HepG2 (cell line): ENCODE results near the gene RIMOC1. TPM values are rescaled to one million over a fixed set of nuclear protein-coding genes. Genes with fewer than 3 reads are reported as not detected.

Source experiments
- ATAC-seq: fragments of 200-7000 bp; cut with Tn5 transposase; 3 replicates; pipeline ENCODE4 v1.9.1; 2020; ENCODE audit warnings: mild to moderate bottlenecking, moderate library complexity
- BruUV-seq: library from RNA; stranded (reverse); fragments of 400-500 nt; replicated peaks from 2 replicates; lab custom pipeline; 2021; lab: Mats Ljungman, UMichigan
- CTCF ChIA-PET: fragments of 300-600 bp; formaldehyde crosslinking; extraction: SDS; loops from one replicate; lab custom pipeline; 2021; ENCODE audit warnings: low total read pairs, inconsistent platforms, low intra/inter-chr PET ratio; lab: Yijun Ruan, JAX
- POLR2A ChIA-PET: fragments of 350-600 bp; sonication (Branson Sonifier 250); formaldehyde crosslinking; loops from one replicate; lab custom pipeline; 2020; ENCODE audit warnings: antibody characterized with exemption, inconsistent platforms; lab: Yijun Ruan, JAX
- DNase-seq: peaks from one replicate; pipeline ENCODE4 v3.0.0-alpha.2; 2015; ENCODE audit warnings: low spot score
- FAIRE-seq: peaks from 3 replicates; lab custom pipeline; 2011; peaks lifted over from hg19 to GRCh38; lab: Jason Lieb, UNC
- H2AFZ ChIP-seq: one replicate; pipeline ENCODE4 v1.6.1; 2011; ENCODE audit warnings: low read length, inconsistent platforms
- H3K27ac ChIP-seq: fragments of 300-600 bp; 3 replicates; pipeline ENCODE4 v1.8.0; 2011; ENCODE audit warnings: mixed run types, mild to moderate bottlenecking, mixed read lengths, low read length, inconsistent platforms; ENCODE audit not compliant: insufficient read depth; ENCODE audit errors: extremely low read length
- H3K27me3 ChIP-seq, 2 experiments: fragments of 200-600 bp in 1 of 2; 2 replicates in 1 of 2; 3 replicates in 1 of 2; pipeline versions ENCODE4 v1.6.0 to v1.8.0; 2011; ENCODE audit warnings: low read length in 2 of 2, mild to moderate bottlenecking in 2 of 2, moderate library complexity in 2 of 2, inconsistent platforms in 1 of 2; ENCODE audit not compliant: insufficient read depth in 2 of 2, control insufficient read depth in 1 of 2
- H3K36me3 ChIP-seq, 2 experiments: fragments of 200-600 bp in 1 of 2; replicated peaks in 1 of 2; 2 replicates in 1 of 2; 3 replicates in 1 of 2; pipeline versions ENCODE4 v1.5.1 to v1.8.0; 2011; ENCODE audit warnings: low read length in 2 of 2, inconsistent platforms in 1 of 2; ENCODE audit not compliant: insufficient read depth in 2 of 2, control insufficient read depth in 1 of 2
- H3K4me1 ChIP-seq: 2 replicates; pipeline ENCODE4 v1.5.1; 2012; ENCODE audit warnings: low read length, inconsistent platforms; ENCODE audit not compliant: insufficient read depth
- H3K4me2 ChIP-seq: 2 replicates; pipeline ENCODE4 v1.6.0; 2011; ENCODE audit warnings: low read depth, low read length, inconsistent platforms
- H3K4me3 ChIP-seq, 3 experiments: fragments of 200-600 bp in 1 of 3; sonication (generic), shearing (Covaris generic) in 1 of 3; replicated peaks in 1 of 3; 2 replicates each; pipeline ENCODE4 v1.5.1; 2011 to 2016; ENCODE audit warnings: low read length in 3 of 3, inconsistent platforms in 2 of 3, low read depth in 2 of 3, mild to moderate bottlenecking in 2 of 3, control low read depth in 1 of 3, mixed read lengths in 1 of 3; ENCODE audit not compliant: insufficient read depth in 1 of 3
- H3K79me2 ChIP-seq: one replicate; pipeline ENCODE4 v1.6.1; 2011; ENCODE audit warnings: low read length, inconsistent platforms; ENCODE audit not compliant: insufficient read depth
- H3K9ac ChIP-seq: 2 replicates; pipeline ENCODE4 v1.6.0; 2011; ENCODE audit warnings: mild to moderate bottlenecking, low read depth, low read length, inconsistent platforms; ENCODE audit not compliant: insufficient read depth
- H3K9me3 ChIP-seq: 2 replicates; pipeline ENCODE4 v1.5.1; 2012; ENCODE audit warnings: mild to moderate bottlenecking, low read length
- H4K20me1 ChIP-seq: 2 replicates; pipeline ENCODE4 v1.6.0; 2011; ENCODE audit warnings: inconsistent platforms, mild to moderate bottlenecking, low read length, moderate library complexity; ENCODE audit not compliant: insufficient read depth
- BCL6 ChIP-seq: IDR thresholded peaks from 2 replicates; pipeline ENCODE4 v1.6.1; 2016; ENCODE audit warnings: missing genetic modification reagents, missing compliant biosample characterization
- FOXJ3 ChIP-seq: sonication (generic); formaldehyde crosslinking; IDR thresholded peaks from 2 replicates; pipeline ENCODE4 v1.4.0; 2020; ENCODE audit warnings: missing genetic modification reagents, mild to moderate bottlenecking, borderline replicate concordance
- HNF1A ChIP-seq, 2 experiments: sonication (generic) in 1 of 2; formaldehyde crosslinking in 1 of 2; IDR thresholded peaks; 2 replicates each; pipeline versions ENCODE4 v1.4.0 to v1.6.1; 2016 to 2020; ENCODE audit warnings: borderline replicate concordance in 1 of 2, low read depth in 1 of 2, mild to moderate bottlenecking in 1 of 2, missing genetic modification reagents in 1 of 2
- HNRNPUL1 ChIP-seq: fragments of 200-400 bp; formaldehyde crosslinking; IDR thresholded peaks from 2 replicates; pipeline ENCODE4 v1.6.1; 2017; ENCODE audit warnings: low read depth, mild to moderate bottlenecking, low read length, moderate library complexity
- KDM1A ChIP-seq: IDR thresholded peaks from 2 replicates; pipeline ENCODE4 v1.6.1; 2016; ENCODE audit warnings: missing compliant biosample characterization
- MAFK ChIP-seq, 2 experiments: IDR thresholded peaks in 1 of 2; conservative IDR thresholded peaks in 1 of 2; 2 replicates each; pipeline ENCODE4 v1.6.1; 2011; ENCODE audit warnings: improper control_type of control experiment in 2 of 2, low read length in 2 of 2
- MXI1 ChIP-seq: IDR thresholded peaks from 3 replicates; pipeline ENCODE4 v1.6.1; 2012; ENCODE audit warnings: low read depth, low read length, inconsistent platforms, borderline replicate concordance
- RFXAP ChIP-seq: sonication (generic); formaldehyde crosslinking; IDR thresholded peaks from 2 replicates; pipeline ENCODE4 v1.4.0; 2020; ENCODE audit warnings: missing genetic modification reagents, borderline replicate concordance
- SMAD1 ChIP-seq: sonication (generic); formaldehyde crosslinking; IDR thresholded peaks from 2 replicates; pipeline ENCODE4 v1.4.0; 2020; ENCODE audit warnings: missing genetic modification reagents, low read depth, mild to moderate bottlenecking, borderline replicate concordance
- TBX2 ChIP-seq: sonication (generic); formaldehyde crosslinking; IDR thresholded peaks from 2 replicates; pipeline ENCODE4 v1.5.0; 2020; ENCODE audit warnings: missing genetic modification reagents, mild to moderate bottlenecking, borderline replicate concordance
- ZNF143 ChIP-seq: sonication (generic); formaldehyde crosslinking; IDR thresholded peaks from 2 replicates; pipeline ENCODE4 v1.4.0; 2020; ENCODE audit warnings: missing genetic modification reagents
- ZNF232 ChIP-seq: sonication (generic); formaldehyde crosslinking; IDR thresholded peaks from 2 replicates; pipeline ENCODE4 v1.4.0; 2020; ENCODE audit warnings: missing genetic modification reagents, borderline replicate concordance
- ZNF543 ChIP-seq: sonication (generic); formaldehyde crosslinking; IDR thresholded peaks from 2 replicates; pipeline ENCODE4 v1.4.0; 2020; ENCODE audit warnings: mild to moderate bottlenecking, missing genetic modification reagents
- ZNF652 ChIP-seq: IDR thresholded peaks from 2 replicates; pipeline ENCODE4 v1.6.1; 2016; ENCODE audit warnings: low read depth, borderline replicate concordance
- ZNF703 ChIP-seq: sonication (generic); formaldehyde crosslinking; IDR thresholded peaks from 2 replicates; pipeline ENCODE4 v1.5.1; 2020; ENCODE audit warnings: missing genetic modification reagents, mild to moderate bottlenecking, moderate library complexity, borderline replicate concordance
- ZNF709 ChIP-seq: sonication (generic); formaldehyde crosslinking; IDR thresholded peaks from 2 replicates; pipeline ENCODE4 v1.5.0; 2020; ENCODE audit warnings: mild to moderate bottlenecking, missing genetic modification reagents
- ZSCAN9 ChIP-seq: IDR thresholded peaks from 2 replicates; pipeline ENCODE4 v1.6.1; 2016; ENCODE audit warnings: borderline replicate concordance
- WGBS: methylation state at CpG from one replicate; pipeline ENCODE4 v1.1.6; 2017; ENCODE audit warnings: low lambda C conversion rate; 5-methylcytosine and 5-hydroxymethylcytosine counted together
- in situ Hi-C: cut with HindIII; loops from 2 replicates; pipeline ENCODE4 v1.10.0; 2017; ENCODE audit warnings: low pct_unique_long_range_greater_than_20kb; ENCODE audit not compliant: extremely low pct_ligation_motif_present
- intact Hi-C: fragments of 100-400 bp; cut with micrococcal nuclease; formaldehyde crosslinking; loops from one replicate; pipeline ENCODE4 v1.10.0; 2022; ENCODE audit not compliant: unreplicated experiment
- polyA plus RNA-seq, 8 experiments: library from polyadenylated mRNA; depleted of rRNA in 3 of 8; stranded (reverse) in 7 of 8; unstranded in 1 of 8; fragments of >200 nt; fragmentation: Illumina TruSeq in 4 of 8; extraction: Trizol in 4 of 8; gene quantifications; 2 replicates each; pipeline versions ENCODE4 v1.2.1 to v1.2.3, GENCODE V29; 2011 to 2016; ENCODE audit warnings: low read depth in 4 of 8, missing spikeins in 1 of 8, mixed read lengths in 1 of 8; ENCODE audit not compliant: insufficient read depth in 1 of 8
- total RNA-seq, 5 experiments: library from RNA; depleted of rRNA; stranded (reverse); fragments of >200 nt; fragmentation: Illumina TruSeq; extraction: Trizol; gene quantifications; 2 replicates each; pipeline ENCODE4 v1.2.3, GENCODE V29; 2016; ENCODE audit warnings: low read depth in 1 of 5

Gene RIMOC1
- total and polyA plus RNA-seq, 2 of the 13 experiments (the other 11 are each of a cell fraction or from before 2014, with no cell fraction given) = 16.3 to 16.9 TPM

- FAIRE-seq (peak; percentile 15), DNase-seq (peak; percentile 35), ATAC-seq (peak; percentile 87)
- Histone ChIP-seq H3K9me3 (no peaks in the 10 kb centered on the region), H3K79me2 (no peaks in the 10 kb centered on the region), H3K4me1 (peaks cover 20% of the 10 kb centered on the region), H3K27ac (no peak overlapping the region), H2AFZ (no peak overlapping the region), H3K36me3 (no peaks in the 10 kb centered on the region), H4K20me1 (no peaks in the 10 kb centered on the region), H3K4me2 (peak overlapping the region; percentile 51), H3K9ac (no peak overlapping the region), H3K27me3 (no peaks in the 10 kb centered on the region), H3K4me3 (no peak overlapping the region; a peak in 1 of 6 replicates)
- in situ Hi-C loops = no loop called here
- intact Hi-C loops = no loop called here
- ChIA-PET POLR2A (no interaction called here), CTCF (interaction anchor here (0.6 kb wide), 1 partner anchor 227 kb away, joined by 3 read pairs; no protein-coding TSS in a partner anchor)
- 8% methylated on average over 3 of the region's 3 CpGs for WGBS
- no TSS peak for BruUV-seq
- TF ChIP-seq HNRNPUL1 (peak; percentile 95), MXI1 (no peak), ZSCAN9 (CRISPR knock-in tag) (no peak), MAFK (conservative IDR thresholded peaks at IDR 0.05 in 1 of 2, IDR thresholded peaks at IDR 0.05 in 1 of 2; ENCODE audit: low read length in 2 of 2) (no peak), KDM1A (no peak), ZNF543 (no peak), TBX2 (CRISPR knock-in tag) (no peak), RFXAP (CRISPR knock-in tag) (no peak), ZNF703 (CRISPR knock-in tag) (no peak), FOXJ3 (CRISPR knock-in tag) (no peak), ZNF232 (no peak), ZNF709 (CRISPR knock-in tag) (no peak), ZNF143 (CRISPR knock-in tag) (no peak), HNF1A (IDR thresholded peaks at IDR 0.05; ENCODE audit: low read depth) (peak; percentile 78; the same call in 1 of the 2 replicates), HNF1A (CRISPR knock-in tag; IDR thresholded peaks at IDR 0.05; ENCODE audit: borderline replicate concordance) (peak; percentile 34; the same call in 1 of the 2 replicates), SMAD1 (CRISPR knock-in tag) (no peak), ZNF652 (CRISPR knock-in tag) (peak; percentile 88), BCL6 (peak; percentile 51)
Measured at GRCh38 chr5:41878643-41879478, 25.3 kb upstream of the RIMOC1 start.
